ENCODE results near the gene RETN.

The RETN gene

DNA sequence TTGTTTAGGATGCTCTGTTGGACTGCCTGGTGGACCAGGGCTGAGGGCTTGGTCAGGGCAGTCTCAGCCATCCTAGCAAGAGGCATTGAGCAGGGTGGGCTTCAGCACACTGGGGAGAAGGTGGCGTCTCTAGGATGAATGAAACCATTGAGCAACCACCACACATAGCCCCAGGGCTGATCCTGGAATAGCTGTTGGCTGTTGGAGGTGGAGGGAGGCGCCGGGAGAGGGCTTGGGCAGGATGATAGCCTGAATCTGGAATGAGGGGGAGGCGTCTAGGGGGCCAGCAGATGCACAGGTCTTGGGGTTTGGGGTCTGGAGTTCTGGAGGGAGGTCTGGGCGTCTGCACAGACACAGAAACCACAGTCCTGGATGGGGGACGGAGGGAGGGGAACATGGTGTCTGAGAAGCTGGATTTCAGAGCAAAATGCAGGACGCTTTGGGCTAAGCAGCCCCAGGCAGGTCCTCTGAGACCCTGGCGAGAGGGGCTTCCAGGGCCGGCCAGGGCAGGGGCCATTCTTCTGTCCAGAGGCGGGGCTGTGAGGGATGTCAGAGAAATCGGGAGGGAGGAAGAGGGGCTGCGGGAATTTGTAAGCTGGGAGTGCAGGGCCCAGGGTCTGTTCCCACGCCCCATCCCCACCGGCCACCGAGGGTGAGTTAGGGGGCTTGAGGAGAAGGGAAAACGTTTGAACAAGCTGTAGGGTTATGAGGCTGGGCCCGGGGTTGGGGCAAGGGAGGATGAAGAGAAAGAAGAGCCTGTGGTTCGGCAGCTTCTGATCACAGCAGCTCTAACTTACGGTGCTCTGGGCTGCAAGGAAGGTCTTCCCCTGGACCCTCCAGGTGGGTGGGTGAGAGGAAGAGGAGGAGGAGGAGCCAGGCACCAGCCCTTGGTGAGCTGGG, 16.9 kb downstream of the RETN start:
- no peak for DNase-seq

GRCh38 chr19:7687177-7687576, 18.3 kb downstream of the RETN start:
- DNase-seq: no peak

GRCh38 chr19:7689165-7689564, 20.3 kb downstream of the RETN start:
- no peak for DNase-seq

GRCh38 chr19:7690779-7691258, 22.0 kb downstream of the RETN start:
- no peak for DNase-seq

DNA sequence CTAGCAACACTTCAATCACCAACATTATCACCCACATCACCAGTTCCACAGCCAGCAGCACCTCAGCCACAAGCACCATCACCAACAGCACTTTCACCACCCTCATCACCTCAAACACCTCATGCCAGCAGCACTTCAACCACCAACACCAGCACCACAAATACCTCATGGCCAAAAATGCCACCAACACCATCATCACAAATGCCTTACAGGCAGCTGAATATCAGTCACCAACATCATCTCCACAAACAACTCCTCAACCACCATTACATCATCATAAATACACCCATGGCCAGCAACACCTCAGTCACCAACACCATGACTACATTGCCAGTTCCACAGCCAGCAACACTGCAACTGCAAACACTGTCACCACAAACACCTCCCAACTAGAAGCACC, 22.6 kb downstream of the RETN start:
- DNase-seq: no peak

DNA sequence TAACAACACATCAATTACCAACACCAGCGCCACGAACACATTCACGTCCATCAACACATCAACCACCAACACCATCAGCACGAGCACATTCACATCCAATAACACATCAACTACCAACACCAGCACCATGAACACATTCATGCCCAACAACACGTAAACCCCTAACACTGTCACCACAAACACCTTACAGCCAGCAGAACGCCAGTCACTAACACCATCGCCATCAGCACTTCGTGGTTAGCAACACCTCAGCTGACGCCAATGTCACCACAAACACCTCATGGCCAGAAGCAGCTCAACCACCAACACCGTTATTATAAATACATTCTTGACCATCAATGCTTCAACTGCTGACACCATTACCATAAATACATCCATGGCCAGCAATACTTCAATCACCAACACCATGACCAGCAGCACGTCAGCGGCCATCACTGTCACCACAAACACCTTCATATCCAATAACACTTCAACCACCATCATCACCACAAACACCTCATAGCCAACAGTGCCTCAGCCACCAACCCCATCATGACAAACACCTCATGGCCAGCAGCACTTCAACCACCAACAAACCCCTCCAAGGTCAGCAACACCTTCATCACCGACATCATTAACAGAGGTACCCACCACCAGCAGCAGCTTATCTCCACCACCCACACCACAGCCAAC, 23.7 kb downstream of the RETN start:
- no peak for DNase-seq

GRCh38 chr19:7694499-7694898, 25.6 kb downstream of the RETN start:
- no peak for DNase-seq

DNA sequence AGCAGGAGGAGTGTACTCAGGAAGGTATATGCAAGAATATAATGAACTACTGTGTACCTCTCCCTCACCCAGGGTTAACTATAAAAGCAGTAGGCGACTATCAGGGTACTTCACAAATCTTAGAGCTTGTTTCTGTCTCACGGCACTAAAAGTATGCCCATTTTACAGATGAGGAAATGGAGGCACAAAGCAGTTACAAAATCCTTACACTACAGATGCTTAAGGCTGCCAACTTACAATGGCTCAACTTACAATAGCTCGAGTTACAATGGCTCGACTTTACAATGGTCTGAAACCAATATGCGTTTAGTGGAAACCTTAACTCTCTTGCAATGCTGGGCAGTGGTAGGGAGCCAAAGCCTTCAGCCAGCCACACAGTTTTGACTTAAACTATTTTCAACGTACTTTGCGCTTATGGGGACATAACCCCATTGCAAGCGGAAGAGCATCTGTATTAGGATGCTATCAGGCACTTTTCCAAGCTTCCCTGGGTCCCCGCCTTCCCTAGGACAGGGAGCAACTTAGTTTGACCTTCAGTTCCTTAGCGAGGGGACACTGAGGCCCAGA, 29.0 kb downstream of the RETN start:
- DNase-seq: no peak

DNA sequence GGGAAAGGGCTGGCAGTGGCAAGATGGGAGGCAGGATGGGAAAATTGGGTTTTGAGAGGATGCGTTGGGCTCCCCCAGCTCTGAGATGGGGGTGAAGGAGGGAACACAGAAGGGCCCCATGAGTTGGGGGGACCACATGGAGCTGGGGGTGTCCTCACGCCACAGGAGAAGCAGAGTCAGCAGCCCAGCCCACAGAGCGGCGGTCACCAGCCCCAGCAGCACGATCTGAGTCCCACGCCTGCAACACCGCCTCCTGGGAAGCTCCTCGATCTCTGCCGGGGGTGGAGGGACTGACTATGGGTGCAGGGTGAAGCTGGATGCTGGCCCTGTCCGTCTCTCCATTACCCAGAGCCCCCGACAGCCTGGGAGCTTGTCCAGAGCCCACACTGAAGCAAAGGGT, 29.7 kb downstream of the RETN start:
- no peak for DNase-seq

GRCh38 chr19:7699003-7699402, 30.2 kb downstream of the RETN start:
- DNase-seq: no peak

- DNase-seq: peak in 1 of 2 experiments; percentile 43
Measured at GRCh38 chr19:7699417-7700401, 30.9 kb downstream of the RETN start.

DNA sequence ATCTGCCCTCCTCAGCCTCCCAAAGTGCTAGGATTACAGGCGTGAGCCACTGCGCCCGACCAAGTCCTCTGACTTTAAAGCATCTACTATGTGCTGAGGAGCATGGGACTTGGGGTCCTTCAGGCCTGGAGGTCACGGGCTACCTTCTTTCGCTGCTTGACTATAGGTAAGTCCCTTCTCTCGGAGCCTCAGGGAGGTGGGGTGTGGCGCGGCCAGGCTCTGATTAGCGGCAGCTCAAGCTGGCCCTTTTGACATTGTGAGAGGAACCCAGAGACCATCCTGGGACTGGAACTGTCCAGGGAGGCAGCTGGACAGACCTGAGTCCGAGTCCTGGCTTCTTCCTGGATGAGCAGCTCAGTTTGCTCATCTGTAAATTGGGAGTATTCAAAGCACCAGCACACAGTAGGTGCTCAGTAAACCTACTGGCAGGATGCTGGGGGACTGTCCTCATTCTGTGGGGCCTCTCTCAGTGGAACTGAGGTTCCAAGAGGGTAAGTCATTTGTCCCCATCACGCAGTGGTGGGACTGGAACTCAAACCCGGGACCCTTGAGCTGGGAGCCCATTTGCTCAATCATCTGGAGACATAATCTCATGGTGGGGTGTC, 32.3 kb downstream of the RETN start:
- no peak for DNase-seq

GRCh38 chr19:7701654-7702457, 33.0 kb downstream of the RETN start, which contains the start of gene FCER2:
Gene FCER2, minus strand, starts transcription at chr19:7702131. Its CDS starts 2,371 bp downstream, at chr19:7699760.
- no peak for DNase-seq

DNA sequence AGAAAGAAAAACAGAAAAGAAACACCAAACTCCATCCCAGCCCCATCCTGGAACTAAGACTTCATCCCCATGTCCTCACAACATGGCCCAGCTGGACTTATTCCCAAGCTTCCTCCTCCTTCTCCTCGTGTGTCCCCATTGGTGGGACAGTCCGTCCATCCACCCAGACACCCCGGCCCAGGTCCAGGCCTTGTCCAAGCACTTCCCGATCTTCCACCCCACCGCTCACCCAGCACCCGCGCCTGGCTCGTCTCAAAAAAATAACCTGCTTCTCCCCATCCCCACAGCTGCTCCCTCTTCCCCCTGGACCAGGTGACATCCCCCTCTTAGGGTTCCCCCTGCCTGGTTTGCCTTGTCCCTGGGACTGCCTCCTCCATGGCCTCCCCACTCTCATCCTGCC, 34.5 kb downstream of the RETN start:
- DNase-seq: no peak

- no peak for DNase-seq
Measured at GRCh38 chr19:7704280-7705060, 35.6 kb downstream of the RETN start.

DNA sequence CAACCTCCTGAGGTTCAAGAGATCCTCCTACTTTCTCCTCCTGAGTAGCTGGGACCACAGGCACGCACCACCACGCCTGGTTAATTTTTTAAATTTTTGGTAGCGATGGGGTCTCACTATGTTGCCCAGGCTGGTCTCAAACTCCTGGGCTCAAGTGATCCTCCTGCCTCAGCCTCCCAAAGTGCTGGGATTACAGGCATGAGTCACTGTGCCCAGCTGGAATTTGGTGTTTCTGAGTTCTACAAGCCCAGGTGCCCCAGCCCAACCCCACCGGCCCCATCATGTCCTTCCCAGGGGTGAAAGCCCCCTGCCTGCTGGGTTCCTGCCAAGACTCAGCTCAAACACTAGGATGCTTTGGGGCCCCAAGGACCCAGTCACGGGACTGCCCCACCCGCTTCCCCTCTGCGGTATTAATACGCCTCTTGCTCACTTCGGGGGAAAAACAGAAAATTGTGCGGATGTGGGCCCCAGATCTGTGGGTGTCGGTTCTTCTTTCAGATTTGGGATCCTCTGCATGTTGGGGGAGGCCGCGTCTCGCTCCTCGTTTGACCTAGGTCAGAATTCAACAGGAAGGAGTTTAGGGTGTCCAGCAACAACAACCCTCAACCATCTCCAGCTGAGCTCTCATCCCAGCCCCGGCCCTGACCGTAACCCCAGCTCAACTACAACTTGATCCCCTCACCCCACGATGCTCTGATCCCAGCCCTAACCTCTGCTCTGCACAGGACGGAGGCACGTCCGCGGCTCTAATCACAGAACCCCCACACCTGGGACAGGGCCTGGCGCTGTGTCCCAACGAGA, 36.7 kb downstream of the RETN start:
- peak; percentile 67 to 81 for DNase-seq

DNA sequence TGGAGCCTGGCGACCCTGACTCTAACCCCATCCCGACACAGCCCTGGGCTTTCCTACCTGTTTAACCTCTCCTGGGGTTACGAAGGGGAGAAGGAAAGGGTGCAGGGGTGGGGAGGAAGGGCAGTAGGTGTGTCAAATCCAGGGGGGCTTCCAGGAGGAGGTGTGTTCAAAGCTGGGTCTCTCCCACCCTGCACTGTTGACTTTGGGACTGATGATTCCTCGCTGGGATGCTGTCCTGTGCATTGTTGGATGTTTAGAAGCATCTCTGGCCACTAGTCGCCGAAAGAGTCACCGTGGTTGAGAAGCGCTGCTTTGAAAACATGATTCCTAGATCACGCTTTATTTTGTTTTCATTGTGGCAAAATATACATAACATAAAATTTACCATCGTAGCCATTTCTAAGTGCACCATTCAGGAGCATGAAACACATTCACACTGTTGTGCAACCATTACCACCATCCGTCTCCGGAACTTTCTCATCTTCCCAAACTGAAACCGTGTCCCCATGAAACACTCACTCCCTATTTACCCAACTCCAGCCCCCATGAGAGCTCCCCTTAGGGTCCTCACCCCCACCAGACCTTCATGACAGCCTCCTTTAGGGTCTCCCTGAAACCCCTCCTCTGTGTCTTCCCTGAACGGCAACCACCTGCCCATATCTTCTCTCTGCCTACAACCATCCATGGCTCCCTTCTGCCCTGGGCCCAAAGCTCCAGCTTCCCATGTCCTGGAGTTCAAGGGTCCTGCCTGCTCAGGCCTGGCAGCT, 37.5 kb downstream of the RETN start:
- DNase-seq: no peak

DNA sequence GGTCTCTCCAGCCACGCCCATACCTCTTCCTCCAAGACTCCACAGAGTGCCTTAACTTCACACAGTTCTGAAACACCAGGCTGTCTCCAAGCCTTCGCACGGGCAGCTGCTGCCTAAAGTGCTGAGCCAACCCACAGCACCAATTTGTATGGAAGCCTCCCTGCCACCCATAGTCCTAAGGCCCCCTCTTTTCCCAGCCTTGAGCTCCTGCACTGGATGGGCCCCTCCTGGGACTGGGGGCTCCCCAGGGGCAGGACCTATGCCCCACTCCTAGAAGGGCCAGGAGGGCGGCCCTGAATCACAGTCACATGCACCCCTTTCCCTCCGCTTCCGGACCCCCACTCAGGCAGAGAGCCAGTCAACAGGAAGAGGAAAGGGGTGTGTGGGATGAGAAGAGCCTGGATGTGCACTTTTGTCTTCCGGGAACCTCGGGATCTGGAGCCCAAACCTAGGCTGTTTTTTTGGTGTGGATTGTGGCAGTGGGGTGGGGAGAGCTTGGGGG, 38.2 kb downstream of the RETN start:
- no peak for DNase-seq

All from stimulated activated CD4-positive, alpha-beta T cell treated with anti-CD3 and anti-CD28 coated beads, Interleukin-4, amount 100 ng/mL, for 4 hours (primary cell).